HEK293 (cell line): Measurements from ENCODE around the gene ZNF865.

Experiments used
- GLI4 ChIP-seq: fragments of 450-650 bp; formaldehyde crosslinking; IDR thresholded peaks from 2 replicates; pipeline ENCODE4 v1.5.1; 2016; ENCODE audit warnings: missing biosample characterization, missing genetic modification characterization
- SP2 ChIP-seq: fragments of 450-650 bp; formaldehyde crosslinking; IDR thresholded peaks from 2 replicates; pipeline ENCODE4 v1.5.1; 2016; ENCODE audit warnings: missing biosample characterization, missing genetic modification characterization
- TRIM28 ChIP-seq: IDR thresholded peaks from 2 replicates; pipeline ENCODE4 v1.6.1; 2011; ENCODE audit warnings: low read length, control low read depth, borderline replicate concordance
- ZBTB10 ChIP-seq: fragments of 450-650 bp; formaldehyde crosslinking; IDR thresholded peaks from 2 replicates; pipeline ENCODE4 v1.5.1; 2016; ENCODE audit warnings: missing biosample characterization, missing genetic modification characterization
- ZBTB17 ChIP-seq: fragments of 450-650 bp; formaldehyde crosslinking; IDR thresholded peaks from 2 replicates; pipeline ENCODE4 v1.5.1; 2016; ENCODE audit warnings: missing biosample characterization, missing genetic modification characterization
- ZBTB49 ChIP-seq: fragments of 450-650 bp; formaldehyde crosslinking; IDR thresholded peaks from 2 replicates; pipeline ENCODE4 v1.5.1; 2016; ENCODE audit warnings: missing biosample characterization, missing genetic modification characterization, low read depth
- ZEB2 ChIP-seq: fragments of 450-650 bp; formaldehyde crosslinking; IDR thresholded peaks from 2 replicates; pipeline ENCODE4 v1.5.1; 2016; ENCODE audit warnings: missing biosample characterization, missing genetic modification characterization
- ZFHX2 ChIP-seq: fragments of 450-650 bp; formaldehyde crosslinking; conservative IDR thresholded peaks from 2 replicates; pipeline ENCODE4 v1.5.1; 2016; ENCODE audit warnings: missing biosample characterization, missing genetic modification characterization
- ZNF112 ChIP-seq: fragments of 450-650 bp; formaldehyde crosslinking; IDR thresholded peaks from 2 replicates; pipeline ENCODE4 v1.5.0; 2017; ENCODE audit warnings: missing biosample characterization, missing genetic modification characterization
- ZNF174 ChIP-seq: fragments of 450-650 bp; formaldehyde crosslinking; IDR thresholded peaks from 2 replicates; pipeline ENCODE4 v1.5.0; 2017; ENCODE audit warnings: missing biosample characterization, mild to moderate bottlenecking, missing genetic modification characterization
- ZNF280C ChIP-seq: fragments of 450-650 bp; formaldehyde crosslinking; IDR thresholded peaks from 2 replicates; pipeline ENCODE4 v1.5.1; 2016; ENCODE audit warnings: missing biosample characterization, missing genetic modification characterization
- ZNF280D ChIP-seq: fragments of 450-650 bp; formaldehyde crosslinking; IDR thresholded peaks from 2 replicates; pipeline ENCODE4 v1.5.1; 2016; ENCODE audit warnings: missing biosample characterization, missing genetic modification characterization
- ZNF341 ChIP-seq: fragments of 450-650 bp; formaldehyde crosslinking; IDR thresholded peaks from 2 replicates; pipeline ENCODE4; 2016; ENCODE audit warnings: low read depth, missing biosample characterization, missing genetic modification characterization
- ZNF366 ChIP-seq: fragments of 450-650 bp; formaldehyde crosslinking; conservative IDR thresholded peaks from 2 replicates; pipeline ENCODE4 v1.5.1; 2016; ENCODE audit warnings: missing biosample characterization, missing genetic modification characterization
- ZNF580 ChIP-seq: fragments of 450-650 bp; formaldehyde crosslinking; IDR thresholded peaks from 2 replicates; pipeline ENCODE4 v1.5.1; 2016; ENCODE audit warnings: missing biosample characterization, missing genetic modification characterization
- ZNF645 ChIP-seq: fragments of 450-650 bp; formaldehyde crosslinking; IDR thresholded peaks from 2 replicates; pipeline ENCODE4; 2016; ENCODE audit warnings: missing biosample characterization, missing genetic modification characterization
- ZNF654 ChIP-seq: fragments of 450-650 bp; formaldehyde crosslinking; IDR thresholded peaks from 2 replicates; pipeline ENCODE4 v1.5.1; 2016; ENCODE audit warnings: low read depth, missing biosample characterization, missing genetic modification characterization
- ZNF707 ChIP-seq: fragments of 450-650 bp; formaldehyde crosslinking; IDR thresholded peaks from 2 replicates; pipeline ENCODE4 v1.5.1; 2016; ENCODE audit warnings: missing biosample characterization, missing genetic modification characterization
- ZXDB ChIP-seq: fragments of 450-650 bp; formaldehyde crosslinking; IDR thresholded peaks from 2 replicates; pipeline ENCODE4 v1.5.1; 2016; ENCODE audit warnings: missing biosample characterization, missing genetic modification characterization
- TF ChIP-seq, protein P1 (sequence below): fragments of 450-650 bp; IDR thresholded peaks from 2 replicates; pipeline ENCODE4 v1.5.1; 2018; ENCODE audit warnings: missing biosample characterization, mild to moderate bottlenecking, missing genetic modification characterization
- TF ChIP-seq, protein P2 (sequence below): sonication (generic); formaldehyde crosslinking; IDR thresholded peaks from 2 replicates; pipeline ENCODE4 v1.8.1; 2022; ENCODE audit warnings: mild to moderate bottlenecking, moderate library complexity, missing genetic modification reagents
- TF ChIP-seq, protein P3 (sequence below): fragments of 450-650 bp; formaldehyde crosslinking; IDR thresholded peaks from 2 replicates; pipeline ENCODE4 v1.5.1; 2016; ENCODE audit warnings: missing biosample characterization, missing genetic modification characterization

The ZNF865 gene

GRCh38 chr19:55640577-55641425 is 35.4 kb downstream of the ZNF865 start, which contains the start of gene ZNF580 (continued):
- TF ChIP-seq ZEB2 (tag by site-specific recombination) (peak; percentile 69), ZBTB10 (tag by site-specific recombination) (peak; percentile 31; the same call in 1 of the 2 replicates), SP2 (peak; percentile 92), ZNF366 (no peak), ZNF280C (tag by site-specific recombination) (no peak), ZNF112 (tag by site-specific recombination) (no peak), ZNF645 (tag by site-specific recombination) (no peak), ZNF707 (tag by site-specific recombination) (no peak), ZNF280D (tag by site-specific recombination) (no peak), ZNF580 (tag by site-specific recombination) (peak; percentile 30; the same call in 1 of the 2 replicates), GLI4 (tag by site-specific recombination) (no peak), ZNF654 (tag by site-specific recombination) (no peak), ZBTB17 (tag by site-specific recombination) (peak; percentile 50), ZBTB49 (tag by site-specific recombination) (no peak), TRIM28 (no peak), ZNF174 (tag by site-specific recombination) (no peak), ZNF341 (tag by site-specific recombination) (no peak; the same call in 1 of the 2 replicates), ZXDB (peak; percentile 61), ZFHX2 (tag by site-specific recombination) (peak; percentile 90)
- TF ChIP-seq, protein P1, sequence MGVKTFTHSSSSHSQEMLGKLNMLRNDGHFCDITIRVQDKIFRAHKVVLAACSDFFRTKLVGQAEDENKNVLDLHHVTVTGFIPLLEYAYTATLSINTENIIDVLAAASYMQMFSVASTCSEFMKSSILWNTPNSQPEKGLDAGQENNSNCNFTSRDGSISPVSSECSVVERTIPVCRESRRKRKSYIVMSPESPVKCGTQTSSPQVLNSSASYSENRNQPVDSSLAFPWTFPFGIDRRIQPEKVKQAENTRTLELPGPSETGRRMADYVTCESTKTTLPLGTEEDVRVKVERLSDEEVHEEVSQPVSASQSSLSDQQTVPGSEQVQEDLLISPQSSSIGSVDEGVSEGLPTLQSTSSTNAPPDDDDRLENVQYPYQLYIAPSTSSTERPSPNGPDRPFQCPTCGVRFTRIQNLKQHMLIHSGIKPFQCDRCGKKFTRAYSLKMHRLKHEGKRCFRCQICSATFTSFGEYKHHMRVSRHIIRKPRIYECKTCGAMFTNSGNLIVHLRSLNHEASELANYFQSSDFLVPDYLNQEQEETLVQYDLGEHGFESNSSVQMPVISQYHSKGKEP (tag by site-specific recombination), result no peak
- TF ChIP-seq, protein P2, sequence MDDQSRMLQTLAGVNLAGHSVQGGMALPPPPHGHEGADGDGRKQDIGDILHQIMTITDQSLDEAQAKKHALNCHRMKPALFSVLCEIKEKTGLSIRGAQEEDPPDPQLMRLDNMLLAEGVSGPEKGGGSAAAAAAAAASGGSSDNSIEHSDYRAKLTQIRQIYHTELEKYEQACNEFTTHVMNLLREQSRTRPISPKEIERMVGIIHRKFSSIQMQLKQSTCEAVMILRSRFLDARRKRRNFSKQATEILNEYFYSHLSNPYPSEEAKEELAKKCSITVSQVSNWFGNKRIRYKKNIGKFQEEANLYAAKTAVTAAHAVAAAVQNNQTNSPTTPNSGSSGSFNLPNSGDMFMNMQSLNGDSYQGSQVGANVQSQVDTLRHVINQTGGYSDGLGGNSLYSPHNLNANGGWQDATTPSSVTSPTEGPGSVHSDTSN (CRISPR knock-in tag), result peak; percentile 90; the same call in 1 of the 2 replicates
- TF ChIP-seq, protein P3, sequence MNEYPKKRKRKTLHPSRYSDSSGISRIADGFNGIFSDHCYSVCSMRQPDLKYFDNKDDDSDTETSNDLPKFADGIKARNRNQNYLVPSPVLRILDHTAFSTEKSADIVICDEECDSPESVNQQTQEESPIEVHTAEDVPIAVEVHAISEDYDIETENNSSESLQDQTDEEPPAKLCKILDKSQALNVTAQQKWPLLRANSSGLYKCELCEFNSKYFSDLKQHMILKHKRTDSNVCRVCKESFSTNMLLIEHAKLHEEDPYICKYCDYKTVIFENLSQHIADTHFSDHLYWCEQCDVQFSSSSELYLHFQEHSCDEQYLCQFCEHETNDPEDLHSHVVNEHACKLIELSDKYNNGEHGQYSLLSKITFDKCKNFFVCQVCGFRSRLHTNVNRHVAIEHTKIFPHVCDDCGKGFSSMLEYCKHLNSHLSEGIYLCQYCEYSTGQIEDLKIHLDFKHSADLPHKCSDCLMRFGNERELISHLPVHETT (tag by site-specific recombination), result no peak
